GM12878 (cell line): ENCODE results near the gene KLF7. TPM values are rescaled to one million over a fixed set of nuclear protein-coding genes. Genes with fewer than 3 reads are reported as not detected.

Experiments
- ATAC-seq: fragments of 200-7000 bp; cut with Tn5 transposase; 3 replicates; pipeline ENCODE4 v1.9.1; 2020; ENCODE audit warnings: mild to moderate bottlenecking, moderate library complexity
- BruUV-seq: library from RNA; stranded (reverse); fragments of 400-500 nt; replicated peaks from 2 replicates; lab custom pipeline; 2021; lab: Mats Ljungman, UMichigan
- CTCF ChIA-PET: fragments of 300-600 bp; sonication (Branson Sonifier 250); formaldehyde crosslinking; extraction: SDS; loops from one replicate; lab custom pipeline; 2021; ENCODE audit warnings: inconsistent platforms; lab: Yijun Ruan, JAX
- POLR2A ChIA-PET: fragments of 350-600 bp; formaldehyde crosslinking; extraction: SDS; loops from one replicate; lab custom pipeline; 2021; ENCODE audit warnings: inconsistent platforms; lab: Charles Lee
- RAD21 ChIA-PET: fragments of 300-600 bp; sonication (Branson Sonifier 250); formaldehyde crosslinking; loops from one replicate; lab custom pipeline; 2023; ENCODE audit warnings: antibody characterized with exemption; ENCODE audit not compliant: unreplicated experiment; lab: Charles Lee
- SMC1A ChIA-PET: fragments of 300-600 bp; sonication (Branson Sonifier 250); formaldehyde crosslinking; loops from one replicate; lab custom pipeline; 2023; ENCODE audit not compliant: unreplicated experiment, uncharacterized antibody; lab: Charles Lee
- DNase-seq: peaks from one replicate; pipeline ENCODE4 v3.0.0-alpha.2; 2011; ENCODE audit warnings: low read depth, low spot score
- FAIRE-seq: peaks from 3 replicates; lab custom pipeline; 2011; peaks lifted over from hg19 to GRCh38; lab: Jason Lieb, UNC
- H2AFZ ChIP-seq: 2 replicates; pipeline ENCODE4 v1.6.0; 2011; ENCODE audit warnings: low read depth, low read length, control low read depth; ENCODE audit not compliant: control insufficient read depth
- H3K27ac ChIP-seq: 2 replicates; pipeline ENCODE4 v1.5.1; 2011; ENCODE audit warnings: control low read depth; ENCODE audit not compliant: control insufficient read depth, insufficient read depth
- H3K27me3 ChIP-seq, 2 experiments: replicated peaks in 1 of 2; 2 replicates each; pipeline versions ENCODE4 v1.6.0 to v1.6.1; 2011; ENCODE audit warnings: low read length in 1 of 2; ENCODE audit not compliant: control insufficient read depth in 2 of 2, insufficient read depth in 2 of 2
- H3K36me3 ChIP-seq, 2 experiments: 2 replicates each; pipeline ENCODE4 v1.5.1; 2011; ENCODE audit warnings: low read length in 1 of 2; ENCODE audit not compliant: control insufficient read depth in 2 of 2, insufficient read depth in 2 of 2
- H3K4me1 ChIP-seq: 2 replicates; pipeline ENCODE4 v1.6.1; 2011; ENCODE audit warnings: mild to moderate bottlenecking, low read length, moderate library complexity, mixed read lengths; ENCODE audit not compliant: control insufficient read depth, insufficient read depth
- H3K4me2 ChIP-seq: 2 replicates; pipeline ENCODE4 v1.6.0; 2011; ENCODE audit warnings: control low read depth; ENCODE audit not compliant: control insufficient read depth, insufficient read depth
- H3K4me3 ChIP-seq: fragments of 200-600 bp; sonication (generic); 2 replicates; pipeline ENCODE4 v1.5.1; 2016
- H3K79me2 ChIP-seq: 2 replicates; pipeline ENCODE4 v1.6.0; 2011; ENCODE audit warnings: low read length; ENCODE audit not compliant: control insufficient read depth, insufficient read depth
- H3K9ac ChIP-seq: 2 replicates; pipeline ENCODE4 v1.8.0; 2011; ENCODE audit warnings: low read length, control low read depth, mixed read lengths; ENCODE audit not compliant: control insufficient read depth, insufficient read depth
- H3K9me3 ChIP-seq: replicated peaks from 3 replicates; pipeline ENCODE4 v1.5.1; 2011; ENCODE audit warnings: mild to moderate bottlenecking, low read length; ENCODE audit not compliant: control insufficient read depth, insufficient read depth
- H4K20me1 ChIP-seq: 2 replicates; pipeline ENCODE4 v1.6.0; 2011; ENCODE audit not compliant: control insufficient read depth, insufficient read depth
- CBX3 ChIP-seq: fragments of 200-600 bp; sonication (generic); IDR thresholded peaks from 2 replicates; pipeline ENCODE4 v1.6.1; 2016; ENCODE audit warnings: low read depth, borderline replicate concordance
- CBX5 ChIP-seq: sonication (generic); IDR thresholded peaks from 2 replicates; pipeline ENCODE4 v1.6.1; 2016; ENCODE audit warnings: low read depth, moderate library complexity, mild to moderate bottlenecking, inconsistent platforms
- CHD4 ChIP-seq: fragments of 200-600 bp; sonication (generic); IDR thresholded peaks from 2 replicates; pipeline ENCODE4 v1.6.1; 2016; ENCODE audit warnings: mild to moderate bottlenecking
- EP300 ChIP-seq, 2 experiments: fragments of 150-350 bp in 1 of 2; IDR thresholded peaks; 2 replicates each; pipeline ENCODE4 v1.6.1; 2011 to 2012; ENCODE audit warnings: low read depth in 2 of 2, low read length in 2 of 2, borderline replicate concordance in 1 of 2, improper control_type of control experiment in 1 of 2, inconsistent platforms in 1 of 2; ENCODE audit not compliant: control insufficient read depth in 1 of 2
- MLLT1 ChIP-seq: fragments of 450-650 bp; IDR thresholded peaks from 2 replicates; pipeline ENCODE4 v1.6.1; 2016; ENCODE audit warnings: mild to moderate bottlenecking
- RELB ChIP-seq: fragments of 450-650 bp; IDR thresholded peaks from 2 replicates; pipeline ENCODE4 v1.6.1; 2017; ENCODE audit warnings: low read depth, mild to moderate bottlenecking, moderate library complexity
- RFX5 ChIP-seq: IDR thresholded peaks from 2 replicates; pipeline ENCODE4 v1.6.1; 2011; ENCODE audit warnings: low read depth, low read length, improper control_type of control experiment
- TCF3 ChIP-seq: IDR thresholded peaks from 2 replicates; pipeline ENCODE4 v1.6.1; 2012; ENCODE audit warnings: low read depth, mild to moderate bottlenecking, low read length, borderline replicate concordance; ENCODE audit not compliant: insufficient read depth
- USF2 ChIP-seq: IDR thresholded peaks from 2 replicates; pipeline ENCODE4 v1.6.1; 2011; ENCODE audit warnings: low read depth, low read length, improper control_type of control experiment, borderline replicate concordance
- WRNIP1 ChIP-seq: IDR thresholded peaks from 2 replicates; pipeline ENCODE4 v1.6.1; 2011; ENCODE audit warnings: low read depth, low read length, improper control_type of control experiment, borderline replicate concordance
- ZNF274 ChIP-seq: IDR thresholded peaks from one replicate; pipeline ENCODE4 v1.8.0; 2011; ENCODE audit not compliant: insufficient read length, insufficient read depth
- WGBS: methylation state at CpG from one replicate; pipeline ENCODE4 v1.1.6; 2016; ENCODE audit warnings: low lambda C conversion rate; ENCODE audit not compliant: insufficient replicate concordance, insufficient coverage; ENCODE audit errors: missing lambda C conversion rate; 5-methylcytosine and 5-hydroxymethylcytosine counted together
- in situ Hi-C: fragments of 300-500 bp; cut with MboI; formaldehyde crosslinking; loops from 9 replicates; pipeline ENCODE4 v1.14.3; 2018; ENCODE audit warnings: mixed read lengths
- intact Hi-C: fragments of 100-400 bp; cut with micrococcal nuclease; formaldehyde crosslinking; loops from one replicate; pipeline ENCODE4 v1.14.2; 2022; ENCODE audit not compliant: unreplicated experiment
- polyA plus RNA-seq, 11 experiments: library from polyadenylated mRNA; depleted of rRNA in 4 of 11; unstranded in 6 of 11; stranded (reverse) in 5 of 11; fragments of >200 nt; fragmentation: Nextera tagmentation in 4 of 11; fragmentation: Illumina TruSeq in 1 of 11; extraction: Ambion mirVana in 4 of 11; extraction: Trizol in 1 of 11; gene quantifications; 1 replicate in 1 of 11; 2 replicates in 10 of 11; pipeline versions ENCODE4 v1.2.1 to v1.2.3, GENCODE V29; 2011 to 2016; ENCODE audit warnings: inconsistent platforms in 2 of 11, missing spikeins in 2 of 11, low read depth in 1 of 11
- total RNA-seq, 4 experiments: library from RNA; depleted of rRNA in 3 of 4; stranded (reverse); fragments of >200 nt in 3 of 4; fragmentation: Illumina TruSeq in 1 of 4; extraction: Trizol in 1 of 4; gene quantifications; 2 replicates each; pipeline versions ENCODE4 v1.2.1 to v1.2.3, GENCODE V29; 2013 to 2021
- TF ChIP-seq, protein P1 (sequence below): IDR thresholded peaks from 2 replicates; pipeline ENCODE4 v1.6.1; 2011; ENCODE audit warnings: low read depth, mild to moderate bottlenecking, low read length, moderate library complexity, borderline replicate concordance; ENCODE audit errors: extremely low read depth
- TF ChIP-seq, protein P2 (sequence below): fragments of 450-650 bp; IDR thresholded peaks from 2 replicates; pipeline ENCODE4 v1.6.1; 2016; ENCODE audit warnings: mild to moderate bottlenecking
- TF ChIP-seq, protein P3 (sequence below): fragments of 150-350 bp; IDR thresholded peaks from 2 replicates; pipeline ENCODE4 v1.6.1; 2016; ENCODE audit warnings: low read depth, low read length

KLF7 gene
- total and polyA plus RNA-seq, 10 of the 15 experiments (the other 5 are each of a cell fraction or from before 2014, with no cell fraction given) = 2.4 to 24.8 (median 8.5) TPM

DNA sequence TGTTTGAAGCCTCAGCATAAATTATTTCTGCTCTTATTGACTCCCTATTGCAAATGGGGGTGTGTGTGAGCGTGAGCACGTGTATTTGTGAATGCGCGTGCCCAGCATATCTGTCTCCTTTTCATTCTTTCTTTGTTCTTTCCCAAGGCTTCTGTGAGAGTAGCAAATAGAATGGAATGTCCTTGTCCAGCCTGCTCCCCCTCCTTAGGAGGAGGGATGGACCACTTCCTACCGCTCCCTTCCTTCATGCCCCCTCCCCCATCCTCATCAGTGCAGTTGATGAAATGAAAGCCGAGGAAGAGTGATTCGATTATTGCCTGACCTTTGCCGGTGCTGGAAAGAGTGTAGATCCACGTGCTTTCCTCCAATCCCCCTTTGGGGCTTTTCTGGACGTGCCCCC, 124.5 kb downstream of the KLF7 start:
- POLR2A ChIA-PET = no interaction called here
- BruUV-seq = no TSS peak
- intact Hi-C loops = no loop called here

More for the DNA sequence above, 124.5 kb downstream of the KLF7 start:
- Histone ChIP-seq H3K36me3 (no peaks in the 10 kb centered on the region), H3K4me1 (no peaks in the 10 kb centered on the region), H4K20me1 (no peaks in the 10 kb centered on the region), H3K27me3 (no peaks in the 10 kb centered on the region), H3K4me2 (no peak overlapping the region), H3K9me3 (no peaks in the 10 kb centered on the region), H3K27ac (no peak overlapping the region), H3K9ac (no peak overlapping the region), H3K4me3 (no peak overlapping the region), H3K79me2 (no peaks in the 10 kb centered on the region), H2AFZ (no peak overlapping the region)
- ChIA-PET CTCF (no interaction called here), SMC1A (interaction anchor here (1.1 kb wide), 1 partner anchor 432 kb away, joined by 3 read pairs; no protein-coding TSS in a partner anchor), RAD21 (no interaction called here)
- FAIRE-seq (no peak), ATAC-seq (no peak), DNase-seq (no peak)
- TF ChIP-seq MLLT1 (no peak), TCF3 (no peak), CBX5 (no peak), USF2 (no peak), RFX5 (no peak), WRNIP1 (no peak), EP300 (IDR thresholded peaks at IDR 0.05; ENCODE audit: borderline replicate concordance in 1 of 2, control insufficient read depth in 1 of 2, low read depth in 2 of 2, low read length in 2 of 2) (no peak), RELB (no peak), CBX3 (no peak), ZNF274 (no peak), CHD4 (no peak)
- TF ChIP-seq, protein P1, sequence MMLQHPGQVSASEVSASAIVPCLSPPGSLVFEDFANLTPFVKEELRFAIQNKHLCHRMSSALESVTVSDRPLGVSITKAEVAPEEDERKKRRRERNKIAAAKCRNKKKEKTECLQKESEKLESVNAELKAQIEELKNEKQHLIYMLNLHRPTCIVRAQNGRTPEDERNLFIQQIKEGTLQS = no peak
- TF ChIP-seq, protein P2, sequence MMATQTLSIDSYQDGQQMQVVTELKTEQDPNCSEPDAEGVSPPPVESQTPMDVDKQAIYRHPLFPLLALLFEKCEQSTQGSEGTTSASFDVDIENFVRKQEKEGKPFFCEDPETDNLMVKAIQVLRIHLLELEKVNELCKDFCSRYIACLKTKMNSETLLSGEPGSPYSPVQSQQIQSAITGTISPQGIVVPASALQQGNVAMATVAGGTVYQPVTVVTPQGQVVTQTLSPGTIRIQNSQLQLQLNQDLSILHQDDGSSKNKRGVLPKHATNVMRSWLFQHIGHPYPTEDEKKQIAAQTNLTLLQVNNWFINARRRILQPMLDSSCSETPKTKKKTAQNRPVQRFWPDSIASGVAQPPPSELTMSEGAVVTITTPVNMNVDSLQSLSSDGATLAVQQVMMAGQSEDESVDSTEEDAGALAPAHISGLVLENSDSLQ = no peak
- TF ChIP-seq, protein P3, sequence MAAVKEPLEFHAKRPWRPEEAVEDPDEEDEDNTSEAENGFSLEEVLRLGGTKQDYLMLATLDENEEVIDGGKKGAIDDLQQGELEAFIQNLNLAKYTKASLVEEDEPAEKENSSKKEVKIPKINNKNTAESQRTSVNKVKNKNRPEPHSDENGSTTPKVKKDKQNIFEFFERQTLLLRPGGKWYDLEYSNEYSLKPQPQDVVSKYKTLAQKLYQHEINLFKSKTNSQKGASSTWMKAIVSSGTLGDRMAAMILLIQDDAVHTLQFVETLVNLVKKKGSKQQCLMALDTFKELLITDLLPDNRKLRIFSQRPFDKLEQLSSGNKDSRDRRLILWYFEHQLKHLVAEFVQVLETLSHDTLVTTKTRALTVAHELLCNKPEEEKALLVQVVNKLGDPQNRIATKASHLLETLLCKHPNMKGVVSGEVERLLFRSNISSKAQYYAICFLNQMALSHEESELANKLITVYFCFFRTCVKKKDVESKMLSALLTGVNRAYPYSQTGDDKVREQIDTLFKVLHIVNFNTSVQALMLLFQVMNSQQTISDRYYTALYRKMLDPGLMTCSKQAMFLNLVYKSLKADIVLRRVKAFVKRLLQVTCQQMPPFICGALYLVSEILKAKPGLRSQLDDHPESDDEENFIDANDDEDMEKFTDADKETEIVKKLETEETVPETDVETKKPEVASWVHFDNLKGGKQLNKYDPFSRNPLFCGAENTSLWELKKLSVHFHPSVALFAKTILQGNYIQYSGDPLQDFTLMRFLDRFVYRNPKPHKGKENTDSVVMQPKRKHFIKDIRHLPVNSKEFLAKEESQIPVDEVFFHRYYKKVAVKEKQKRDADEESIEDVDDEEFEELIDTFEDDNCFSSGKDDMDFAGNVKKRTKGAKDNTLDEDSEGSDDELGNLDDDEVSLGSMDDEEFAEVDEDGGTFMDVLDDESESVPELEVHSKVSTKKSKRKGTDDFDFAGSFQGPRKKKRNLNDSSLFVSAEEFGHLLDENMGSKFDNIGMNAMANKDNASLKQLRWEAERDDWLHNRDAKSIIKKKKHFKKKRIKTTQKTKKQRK = no peak
- 56% methylated on average over 10 of the region's 10 CpGs for WGBS
- in situ Hi-C loops = no loop called here
